GM15510 (cell line): Measurements from ENCODE around the gene NMUR2.

Experiments used
- POLR2A ChIP-seq: IDR thresholded peaks from 3 replicates; pipeline ENCODE4 v1.6.1; 2011; ENCODE audit warnings: borderline replicate concordance; ENCODE audit not compliant: insufficient read length; ENCODE audit errors: extremely low read depth

NMUR2 gene

GRCh38 chr5:152405145-152405544, at the start of gene NMUR2:
Gene NMUR2 (minus strand): TSS chr5:152405279. CDS start chr5:152405113, 166 bp downstream.
- TF ChIP-seq POLR2A = no peak

GRCh38 chr5:152443935-152444334, 38.9 kb upstream of the NMUR2 start:
- TF ChIP-seq POLR2A = no peak

- TF ChIP-seq POLR2A = no peak
Observed at GRCh38 chr5:152439791-152440190, 34.7 kb upstream of the NMUR2 start.

- no peak for TF ChIP-seq POLR2A
Observed at GRCh38 chr5:152437866-152438265, 32.8 kb upstream of the NMUR2 start.

GRCh38 chr5:152427721-152428120, 22.6 kb upstream of the NMUR2 start:
- TF ChIP-seq POLR2A = no peak

DNA sequence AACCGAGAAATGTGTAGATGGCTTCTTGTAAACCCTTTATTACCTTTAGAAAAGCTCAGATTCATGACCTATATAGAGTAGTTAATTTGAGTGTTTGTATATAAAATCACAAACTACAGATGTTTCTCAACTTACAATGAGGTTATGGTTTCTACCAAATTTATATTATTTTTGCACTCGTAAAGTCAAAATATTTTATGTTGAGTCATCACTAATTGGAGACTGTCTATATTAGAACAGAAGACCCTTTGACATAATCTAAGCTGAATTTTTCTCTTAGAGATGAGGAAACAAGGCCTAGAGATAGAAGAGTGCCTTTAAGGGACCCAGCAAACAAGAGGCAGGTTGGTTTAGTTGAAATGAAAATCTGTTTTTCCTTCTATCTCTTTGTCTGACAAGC, 20.0 kb upstream of the NMUR2 start:
- TF ChIP-seq POLR2A = no peak

GRCh38 chr5:152424501-152424900, 19.4 kb upstream of the NMUR2 start:
- no peak for TF ChIP-seq POLR2A

DNA sequence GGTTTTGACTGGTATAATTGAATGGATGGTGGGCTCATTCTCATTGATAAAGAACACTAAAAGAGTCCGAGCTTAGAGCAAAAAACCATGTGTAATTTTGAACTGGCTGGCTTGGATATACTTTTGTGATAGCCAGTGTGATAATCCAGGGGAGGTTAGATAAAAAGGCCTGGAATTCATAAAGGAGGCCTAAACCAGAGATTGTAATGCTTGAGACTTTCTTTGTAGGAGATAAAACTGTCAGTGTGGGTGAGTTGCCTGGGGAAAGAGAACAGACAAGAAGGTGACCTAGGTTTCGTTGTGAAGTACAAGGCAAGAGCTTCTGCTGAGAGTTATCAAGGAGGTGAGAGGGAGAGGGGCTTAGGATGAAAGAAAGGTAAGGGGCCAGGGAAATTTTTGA, 17.0 kb upstream of the NMUR2 start:
- no peak for TF ChIP-seq POLR2A

GRCh38 chr5:152412129-152412528, 7.0 kb upstream of the NMUR2 start:
- no peak for TF ChIP-seq POLR2A

DNA sequence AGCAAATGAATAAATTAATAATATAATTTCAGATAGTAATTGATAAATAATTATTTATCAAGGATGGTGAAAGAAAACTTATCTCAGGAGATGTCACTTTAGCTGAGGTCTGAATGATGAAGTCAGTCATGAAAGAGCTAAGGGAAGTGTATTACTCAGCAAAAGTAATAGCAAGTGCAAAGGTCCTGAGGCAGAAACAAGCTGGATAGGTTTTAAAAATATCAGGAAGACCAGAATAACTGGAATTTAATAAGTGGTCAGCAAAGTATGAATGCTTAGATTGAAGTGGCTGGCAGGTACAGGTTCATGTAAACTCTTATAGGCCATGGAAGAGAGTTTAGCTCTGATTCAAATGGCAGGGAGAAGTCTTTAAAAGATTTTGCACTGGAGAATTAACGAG, 1.0 kb upstream of the NMUR2 start:
- no peak for TF ChIP-seq POLR2A

DNA sequence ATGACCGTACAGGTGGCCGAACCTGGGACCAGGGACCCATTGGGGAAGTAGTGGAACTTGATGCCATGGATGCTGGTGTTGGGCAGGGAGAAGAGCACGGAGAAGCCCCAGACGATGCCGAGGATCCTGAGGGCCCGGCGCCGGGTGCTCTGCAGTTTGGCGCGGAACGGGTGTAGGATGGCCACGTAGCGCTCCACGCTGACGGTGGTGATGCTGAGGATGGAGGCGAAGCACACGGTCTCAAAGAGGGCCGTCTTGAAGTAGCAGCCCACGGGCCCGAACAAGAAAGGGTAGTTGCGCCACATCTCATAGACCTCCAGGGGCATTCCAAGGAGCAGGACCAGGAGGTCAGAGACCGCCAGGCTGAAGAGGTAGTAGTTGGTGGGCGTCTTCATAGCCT, 585 bp downstream of the NMUR2 start:
- TF ChIP-seq POLR2A = no peak

DNA sequence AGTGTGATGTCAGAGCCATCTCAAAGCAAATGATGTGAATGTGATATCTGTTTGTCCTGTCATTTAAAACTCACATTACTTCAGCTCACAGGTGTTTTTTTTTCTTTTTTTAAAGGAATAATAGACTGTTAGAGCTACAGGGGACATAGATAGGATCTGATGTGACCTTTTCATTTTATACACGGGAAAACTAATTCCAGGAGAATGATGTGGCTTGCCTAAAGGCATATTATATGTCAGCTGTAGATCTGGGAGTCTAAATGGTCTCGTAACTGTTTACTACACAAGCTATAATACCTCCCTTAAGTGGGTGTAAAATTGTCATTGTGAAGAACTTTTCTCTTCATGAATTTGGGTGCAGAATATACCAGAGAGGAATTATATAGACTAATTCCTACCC, 2.0 kb downstream of the NMUR2 start:
- no peak for TF ChIP-seq POLR2A

DNA sequence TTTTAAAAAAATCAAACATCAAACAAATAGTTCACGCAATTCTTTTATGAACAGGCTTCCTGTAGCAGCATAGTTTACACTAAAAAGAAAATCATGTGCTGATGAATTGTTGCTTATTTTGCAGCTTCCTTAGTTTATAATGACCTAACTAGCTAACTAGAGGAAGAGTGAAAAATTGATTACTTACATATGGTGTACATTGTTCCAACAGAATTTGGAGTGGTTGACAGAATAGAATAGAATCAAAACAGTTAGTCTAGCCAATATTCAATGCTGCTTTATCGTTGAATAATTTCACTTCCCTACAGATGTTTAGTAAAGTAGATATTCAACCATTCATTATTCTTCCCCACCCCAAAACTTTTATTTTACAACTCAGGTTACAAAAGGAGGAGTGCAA, 4.2 kb downstream of the NMUR2 start:
- no peak for TF ChIP-seq POLR2A

DNA sequence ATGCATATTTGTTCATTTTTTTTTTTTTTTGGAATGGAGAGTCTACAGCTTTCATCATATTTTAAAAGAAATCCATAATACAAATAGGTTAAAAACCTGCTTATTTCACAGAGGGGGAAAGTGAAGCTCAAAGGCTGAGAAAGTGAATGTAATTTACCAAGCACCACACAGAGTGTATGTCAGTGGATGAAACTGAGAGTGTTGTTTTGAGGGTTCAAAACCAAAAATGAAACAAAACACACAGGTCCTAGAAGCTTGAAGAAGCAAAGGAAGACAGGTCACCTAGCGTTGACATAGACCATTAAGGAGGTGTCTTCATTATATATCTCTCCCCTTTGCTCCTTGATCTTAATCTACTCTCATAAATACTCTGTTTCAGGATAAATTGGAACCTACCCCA, 7.5 kb downstream of the NMUR2 start:
- no peak for TF ChIP-seq POLR2A

DNA sequence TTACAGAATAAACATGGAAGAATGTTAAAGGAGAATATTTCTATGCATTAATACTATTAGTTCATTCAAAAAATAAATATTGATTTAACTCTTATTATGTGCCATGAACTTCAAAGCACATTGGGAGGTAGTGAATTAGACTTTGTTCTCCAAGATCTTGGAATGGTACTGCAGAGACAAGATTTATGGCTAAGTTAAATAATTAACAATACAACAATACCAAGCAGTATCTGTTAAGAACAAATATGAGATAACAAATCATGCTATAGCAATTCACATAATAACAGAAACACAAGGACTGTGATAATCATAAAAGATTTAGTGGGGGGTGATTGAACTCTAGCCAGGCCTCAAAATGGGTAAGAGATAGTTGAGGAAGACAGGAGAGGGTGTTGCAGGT, 11.6 kb downstream of the NMUR2 start:
- TF ChIP-seq POLR2A = no peak

- TF ChIP-seq POLR2A = no peak
Observed at GRCh38 chr5:152389208-152389849, 15.8 kb downstream of the NMUR2 start.

DNA sequence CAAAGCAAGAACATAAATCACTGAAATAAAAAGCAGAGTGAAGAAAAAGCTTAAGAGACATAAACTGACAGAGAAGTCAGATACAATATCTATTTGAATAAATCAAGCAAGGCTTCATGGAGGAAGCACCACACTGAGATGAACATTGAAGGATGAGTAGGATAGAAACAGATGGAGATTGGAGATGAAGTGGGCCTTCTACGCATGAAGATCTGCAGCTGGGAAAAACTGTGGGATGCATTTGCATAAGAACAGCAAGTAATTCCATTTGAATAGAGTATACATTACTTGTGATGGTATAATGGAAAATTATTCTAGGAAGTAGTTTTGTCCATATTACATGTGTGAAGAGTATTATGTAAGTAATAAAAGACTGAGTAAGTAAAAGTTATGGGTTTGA, 16.5 kb downstream of the NMUR2 start:
- no peak for TF ChIP-seq POLR2A

GRCh38 chr5:152380415-152381123, 24.5 kb downstream of the NMUR2 start:
- TF ChIP-seq POLR2A = no peak

- no peak for TF ChIP-seq POLR2A
Observed at GRCh38 chr5:152379331-152379730, 25.7 kb downstream of the NMUR2 start.
